ENCODE results near the gene F5.

F5 gene

GRCh38 chr1:169608226-169608625 lies 21.9 kb upstream of the F5 start:
- no peak for ATAC-seq (replicated peaks; ENCODE audit: extremely low read depth, poor library complexity, severe bottlenecking)
- Mint-ChIP-seq H3K4me1 (peaks cover 34% of the 10 kb centered on the region), H3K27ac (ENCODE audit: low read depth) (no peak overlapping the region), H3K4me3 (no peak overlapping the region), H3K9me3 (no peaks in the 10 kb centered on the region), H3K36me3 (ENCODE audit: insufficient read depth) (peaks cover 4% of the 10 kb centered on the region), H3K27me3 (no peaks in the 10 kb centered on the region)
- no peak for DNase-seq (ENCODE audit: low spot score in 2 of 2)

DNA sequence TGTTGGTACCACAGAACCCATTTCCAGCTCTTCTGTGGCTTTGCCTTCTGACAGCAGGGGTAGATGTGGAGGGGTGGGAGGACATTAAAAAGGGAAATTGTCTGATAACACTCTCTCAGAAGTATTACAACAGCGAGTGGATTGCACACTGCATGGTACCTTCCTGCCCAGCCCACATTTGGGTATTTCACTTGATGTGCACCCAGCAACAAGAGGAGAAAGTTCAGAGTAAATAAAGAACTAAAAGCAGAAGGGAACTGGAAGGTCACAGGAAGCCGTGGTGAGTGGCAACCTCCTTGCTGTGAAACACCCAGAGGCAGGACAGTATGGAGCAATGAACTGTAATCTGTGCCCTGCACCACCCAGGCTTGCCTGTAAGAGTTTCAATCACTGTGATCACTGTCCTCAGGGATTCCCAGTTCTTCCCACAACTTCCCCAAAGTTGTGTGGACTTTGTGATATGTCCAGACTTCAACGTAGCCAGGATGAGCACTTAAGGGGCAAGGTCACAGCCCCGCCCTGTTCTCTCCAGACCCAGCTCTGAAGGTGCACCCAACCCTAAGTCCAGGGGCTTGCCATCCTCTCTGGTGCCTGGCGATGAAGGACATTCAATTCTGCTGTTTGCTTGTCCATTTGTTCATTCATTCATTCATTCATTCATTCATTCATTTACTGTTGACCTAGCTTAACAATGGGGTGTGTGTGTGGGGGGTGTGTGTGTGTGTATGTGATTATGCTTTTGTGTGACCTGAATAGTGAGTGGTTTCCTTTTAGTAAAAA lies 18.7 kb upstream of the F5 start:
- Mint-ChIP-seq H3K27ac (ENCODE audit: low read depth) (peak overlapping the region; percentile 29), H3K4me3 (peak overlapping the region; percentile 21), H3K4me1 (peaks cover 60% of the 10 kb centered on the region), H3K36me3 (ENCODE audit: insufficient read depth) (peaks cover 2% of the 10 kb centered on the region), H3K27me3 (no peaks in the 10 kb centered on the region), H3K9me3 (no peaks in the 10 kb centered on the region)
- peak; percentile 28 to 57 for DNase-seq (ENCODE audit: low spot score in 2 of 2)
- ATAC-seq (replicated peaks; ENCODE audit: extremely low read depth, poor library complexity, severe bottlenecking) = peak; percentile 91

DNA sequence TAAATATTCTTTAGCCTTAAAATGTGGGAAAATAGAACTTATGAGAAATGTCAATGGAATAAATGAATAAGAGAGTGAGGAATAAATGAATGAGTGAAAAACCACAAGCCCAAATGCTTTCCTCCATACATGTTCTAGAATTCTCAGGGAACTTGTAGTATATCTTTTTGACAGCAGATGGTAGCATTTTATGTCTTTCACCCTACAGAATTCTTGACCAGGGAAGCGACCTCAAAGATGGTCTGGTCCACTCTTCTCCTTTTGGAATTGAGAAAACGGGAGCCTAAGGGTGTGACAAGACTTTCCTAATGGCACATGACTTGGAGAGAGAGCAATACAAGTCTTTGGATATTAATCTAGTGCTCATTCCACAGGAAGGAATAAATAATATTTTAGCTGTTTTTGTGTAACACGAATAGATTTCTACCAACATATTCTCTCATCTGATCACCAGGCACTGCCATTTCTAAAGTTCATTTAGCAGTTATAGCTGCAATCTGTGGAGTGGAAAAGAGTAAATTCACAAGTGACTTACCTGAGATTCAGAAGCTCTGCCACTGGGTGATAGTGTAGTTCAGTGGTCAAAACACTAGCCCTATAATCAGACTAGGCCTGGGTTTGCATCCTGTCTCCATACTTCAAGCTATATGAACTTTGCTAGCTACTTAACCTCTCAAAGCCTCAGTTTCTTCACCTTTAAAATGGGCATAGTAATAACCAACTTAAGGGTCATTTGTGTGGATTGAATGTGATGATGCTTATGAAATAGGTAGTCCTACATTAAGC lies 15.0 kb upstream of the F5 start:
- Mint-ChIP-seq H3K36me3 (ENCODE audit: insufficient read depth) (peaks cover 2% of the 10 kb centered on the region), H3K4me3 (no peak overlapping the region), H3K27me3 (no peaks in the 10 kb centered on the region), H3K9me3 (no peaks in the 10 kb centered on the region), H3K27ac (ENCODE audit: low read depth) (peak overlapping the region; percentile 50), H3K4me1 (peaks cover 46% of the 10 kb centered on the region)
- DNase-seq (ENCODE audit: low spot score in 2 of 2) (no peak), ATAC-seq (replicated peaks; ENCODE audit: extremely low read depth, poor library complexity, severe bottlenecking) (no peak)

DNA sequence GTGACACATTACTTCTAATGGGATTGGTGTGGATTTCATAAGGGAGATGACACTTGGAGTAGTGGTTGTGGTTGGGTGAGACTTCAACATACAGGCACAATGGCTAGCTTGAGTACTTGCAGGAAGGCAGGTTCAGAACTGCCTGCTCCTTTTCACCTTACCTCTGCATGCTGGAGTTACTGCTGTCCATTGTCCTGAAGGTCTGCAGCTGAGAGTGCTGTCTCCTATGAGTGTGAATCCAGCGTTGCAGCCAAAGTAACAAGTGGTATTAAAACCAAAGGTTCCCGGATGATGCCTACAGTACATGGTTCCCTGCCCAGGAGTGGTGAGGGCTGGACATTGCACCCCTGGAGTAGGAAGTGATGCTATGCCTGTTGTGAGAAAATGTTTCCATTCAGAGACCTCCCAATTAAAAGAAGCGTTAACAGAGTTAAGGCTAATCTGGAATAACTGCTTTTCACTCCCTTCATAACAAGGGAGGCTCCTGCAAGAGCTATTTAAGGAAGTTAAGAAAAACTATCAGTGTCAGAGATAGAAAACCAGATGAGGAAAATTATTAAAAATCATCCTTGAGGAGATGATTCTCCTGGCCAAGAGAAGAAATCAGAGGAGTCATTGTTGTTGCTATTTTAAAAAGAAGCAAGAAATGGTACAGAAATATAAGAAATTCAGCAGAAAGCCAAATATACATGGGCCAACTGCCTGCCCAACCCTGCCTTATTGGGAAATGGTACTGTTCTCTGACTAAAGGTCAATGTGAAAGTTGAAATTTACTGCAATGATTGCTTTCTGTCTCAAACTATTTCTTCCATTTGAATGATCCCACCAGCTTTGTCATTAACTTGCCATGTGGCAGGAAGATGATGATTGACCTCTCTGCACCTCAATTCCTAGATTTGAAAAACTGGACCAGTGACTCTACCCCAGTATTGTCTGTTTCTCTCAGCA lies 9.8 kb upstream of the F5 start:
- no peaks in the 10 kb centered on the region for H3K36me3 Mint-ChIP-seq (ENCODE audit: insufficient read depth)
- peaks cover 6% of the 10 kb centered on the region for H3K4me1 Mint-ChIP-seq
- H3K27ac Mint-ChIP-seq (ENCODE audit: low read depth) = no peak overlapping the region

DNA sequence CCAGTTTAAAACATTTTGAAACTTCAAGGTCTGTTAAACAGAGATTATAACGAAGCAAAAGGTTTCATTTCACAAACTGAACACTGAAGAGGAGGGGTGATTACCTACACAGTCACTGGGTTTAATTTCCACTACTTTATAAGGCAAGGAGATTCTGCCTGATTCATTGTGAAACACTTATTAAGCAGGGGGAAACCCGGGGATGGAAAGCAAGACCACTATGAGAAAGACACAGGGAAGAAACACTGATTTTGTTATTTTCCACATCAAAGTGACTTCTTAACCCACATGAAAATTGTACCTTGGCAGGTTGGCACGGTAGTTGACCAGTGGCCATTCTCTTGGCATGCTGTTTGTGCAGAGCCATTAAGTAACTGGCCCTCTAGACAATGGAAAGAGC lies 8.1 kb upstream of the F5 start:
- H3K27ac Mint-ChIP-seq (ENCODE audit: low read depth) = no peak overlapping the region

More for the DNA sequence above, 9.8 kb upstream of the F5 start:
- Mint-ChIP-seq H3K9me3 (no peaks in the 10 kb centered on the region), H3K27me3 (no peaks in the 10 kb centered on the region), H3K4me3 (no peak overlapping the region)
- no peak for DNase-seq (ENCODE audit: low spot score in 2 of 2)
- ATAC-seq (replicated peaks; ENCODE audit: extremely low read depth, poor library complexity, severe bottlenecking) = no peak

GRCh38 chr1:169590932-169591331 lies 4.7 kb upstream of the F5 start:
- peaks cover 7% of the 10 kb centered on the region for H3K4me1 Mint-ChIP-seq
- no peak overlapping the region for H3K27ac Mint-ChIP-seq (ENCODE audit: low read depth)
- peaks cover 14% of the 10 kb centered on the region for H3K27me3 Mint-ChIP-seq
- no peak overlapping the region for H3K4me3 Mint-ChIP-seq
- no peak for DNase-seq (ENCODE audit: low spot score in 2 of 2)
- H3K36me3 Mint-ChIP-seq (ENCODE audit: insufficient read depth) = no peaks in the 10 kb centered on the region
- H3K9me3 Mint-ChIP-seq = no peaks in the 10 kb centered on the region
- ATAC-seq (replicated peaks; ENCODE audit: extremely low read depth, poor library complexity, severe bottlenecking) = no peak

More for the DNA sequence above, 8.1 kb upstream of the F5 start:
- Mint-ChIP-seq H3K9me3 (no peaks in the 10 kb centered on the region), H3K4me3 (no peak overlapping the region), H3K27me3 (no peaks in the 10 kb centered on the region), H3K36me3 (ENCODE audit: insufficient read depth) (no peaks in the 10 kb centered on the region), H3K4me1 (no peaks in the 10 kb centered on the region)
- DNase-seq (ENCODE audit: low spot score in 2 of 2) (no peak), ATAC-seq (replicated peaks; ENCODE audit: extremely low read depth, poor library complexity, severe bottlenecking) (no peak)

GRCh38 chr1:169588785-169589485 lies 2.7 kb upstream of the F5 start:
- no peak for ATAC-seq (replicated peaks; ENCODE audit: extremely low read depth, poor library complexity, severe bottlenecking)
- H3K4me3 Mint-ChIP-seq = no peak overlapping the region
- H3K27me3 Mint-ChIP-seq = peaks cover 32% of the 10 kb centered on the region
- H3K36me3 Mint-ChIP-seq (ENCODE audit: insufficient read depth) = no peaks in the 10 kb centered on the region
- DNase-seq (ENCODE audit: low spot score in 2 of 2) = no peak
- no peaks in the 10 kb centered on the region for H3K9me3 Mint-ChIP-seq
- H3K27ac Mint-ChIP-seq (ENCODE audit: low read depth) = no peak overlapping the region
- peaks cover 8% of the 10 kb centered on the region for H3K4me1 Mint-ChIP-seq

GRCh38 chr1:169588112-169588511 lies 1.8 kb upstream of the F5 start:
- Mint-ChIP-seq H3K27ac (ENCODE audit: low read depth) (no peak overlapping the region), H3K4me3 (no peak overlapping the region), H3K36me3 (ENCODE audit: insufficient read depth) (no peaks in the 10 kb centered on the region), H3K27me3 (peaks cover 41% of the 10 kb centered on the region), H3K9me3 (no peaks in the 10 kb centered on the region), H3K4me1 (peaks cover 8% of the 10 kb centered on the region)
- ATAC-seq (replicated peaks; ENCODE audit: extremely low read depth, poor library complexity, severe bottlenecking) = no peak
- no peak for DNase-seq (ENCODE audit: low spot score in 2 of 2)

- Mint-ChIP-seq H3K27me3 (peaks cover 46% of the 10 kb centered on the region), H3K36me3 (ENCODE audit: insufficient read depth) (no peaks in the 10 kb centered on the region), H3K27ac (ENCODE audit: low read depth) (peak overlapping the region; percentile 46)
Measured at GRCh38 chr1:169586067-169586394, 250 bp downstream of the F5 start.

GRCh38 chr1:169585181-169585580 lies 1.1 kb downstream of the F5 start:
- H3K4me3 Mint-ChIP-seq = no peak overlapping the region
- peaks cover 46% of the 10 kb centered on the region for H3K27me3 Mint-ChIP-seq
- ATAC-seq (replicated peaks; ENCODE audit: extremely low read depth, poor library complexity, severe bottlenecking) = no peak
- no peak overlapping the region for H3K27ac Mint-ChIP-seq (ENCODE audit: low read depth)
- DNase-seq (ENCODE audit: low spot score in 2 of 2) = no peak
- no peaks in the 10 kb centered on the region for H3K36me3 Mint-ChIP-seq (ENCODE audit: insufficient read depth)
- no peaks in the 10 kb centered on the region for H3K9me3 Mint-ChIP-seq
- peaks cover 8% of the 10 kb centered on the region for H3K4me1 Mint-ChIP-seq

More at GRCh38 chr1:169586067-169586394, 250 bp downstream of the F5 start:
- ATAC-seq (replicated peaks; ENCODE audit: extremely low read depth, poor library complexity, severe bottlenecking) (peak; percentile 43), DNase-seq (ENCODE audit: low spot score in 2 of 2) (no peak)
- Mint-ChIP-seq H3K9me3 (no peaks in the 10 kb centered on the region), H3K4me3 (peak overlapping the region; percentile 70), H3K4me1 (peaks cover 8% of the 10 kb centered on the region)

DNA sequence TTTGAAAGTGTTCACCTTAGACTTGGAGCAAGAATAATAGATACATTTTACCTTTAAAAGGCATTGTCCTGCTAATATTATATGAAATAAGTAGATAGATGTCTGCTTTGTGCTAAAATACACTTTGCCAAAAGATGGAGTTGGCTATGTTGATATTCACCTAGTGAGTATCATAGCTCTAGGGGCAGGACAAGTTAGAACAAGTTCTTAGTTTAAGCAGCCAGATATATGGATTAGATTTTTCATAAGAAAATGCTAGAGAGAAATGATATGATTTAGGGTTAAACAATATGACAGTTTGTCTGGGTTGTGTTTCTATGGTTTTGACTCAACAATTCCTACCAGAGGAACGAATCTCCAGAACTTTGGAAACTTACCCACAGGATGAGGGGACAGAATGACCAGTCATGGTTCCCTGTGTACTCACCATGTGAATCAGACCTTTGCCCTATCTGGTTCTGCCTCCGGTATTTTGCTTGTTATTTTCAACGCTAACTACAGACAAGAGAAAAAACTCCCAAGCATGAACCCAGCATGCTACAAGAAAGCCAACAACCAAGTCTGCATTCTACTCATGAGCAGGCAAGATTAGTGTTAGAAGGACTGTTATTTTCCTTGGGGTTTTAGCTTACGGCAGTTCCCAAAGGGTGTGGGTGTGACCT lies 1.7 kb downstream of the F5 start:
- ATAC-seq (replicated peaks; ENCODE audit: extremely low read depth, poor library complexity, severe bottlenecking) (no peak), DNase-seq (ENCODE audit: low spot score in 2 of 2) (no peak)
- no peaks in the 10 kb centered on the region for H3K36me3 Mint-ChIP-seq (ENCODE audit: insufficient read depth)
- peaks cover 46% of the 10 kb centered on the region for H3K27me3 Mint-ChIP-seq
- no peak overlapping the region for H3K27ac Mint-ChIP-seq (ENCODE audit: low read depth)
- H3K9me3 Mint-ChIP-seq = no peaks in the 10 kb centered on the region
- H3K4me1 Mint-ChIP-seq = peaks cover 8% of the 10 kb centered on the region
- no peak overlapping the region for H3K4me3 Mint-ChIP-seq

All from central memory CD8-positive, alpha-beta T cell (primary cell).